GM23338 (cell line): Measurements from ENCODE around the gene VSIG8.

ENCODE experiments used
- CREB1 ChIP-seq: fragments of 250-450 bp; sonication (Bioruptor Pico); IDR thresholded peaks from 2 replicates; pipeline ENCODE4 v1.5.0; 2020; ENCODE audit warnings: low read depth, mild to moderate bottlenecking, moderate library complexity
- CTCF ChIP-seq, 2 experiments: fragments of 200-600 bp in 1 of 2; sonication (generic) in 1 of 2; conservative IDR thresholded peaks; 2 replicates each; pipeline versions ENCODE4 v1.5.1 to v1.6.1; 2016 to 2017; ENCODE audit warnings: antibody characterized with exemption in 2 of 2, low read depth in 2 of 2, mild to moderate bottlenecking in 2 of 2, moderate library complexity in 1 of 2
- ETS1 ChIP-seq: IDR thresholded peaks from 2 replicates; pipeline ENCODE4 v1.6.1; 2016; ENCODE audit warnings: antibody characterized with exemption
- EZH2 ChIP-seq: fragments of 200-600 bp; sonication (generic); IDR thresholded peaks from one replicate; pipeline ENCODE4 v1.8.0; 2017; ENCODE audit warnings: antibody characterized with exemption, mild to moderate bottlenecking, low read depth; ENCODE audit not compliant: unreplicated experiment
- JUNB ChIP-seq: IDR thresholded peaks from one replicate; pipeline ENCODE4 v1.6.1; 2016; ENCODE audit warnings: antibody characterized with exemption; ENCODE audit not compliant: unreplicated experiment
- NANOG ChIP-seq: IDR thresholded peaks from 2 replicates; pipeline ENCODE4 v1.6.1; 2016; ENCODE audit warnings: antibody characterized with exemption, borderline replicate concordance
- POLR2AphosphoS5 ChIP-seq: IDR thresholded peaks from 2 replicates; pipeline ENCODE4 v1.6.1; 2016; ENCODE audit warnings: antibody characterized with exemption, low read depth
- REST ChIP-seq: IDR thresholded peaks from one replicate; pipeline ENCODE4 v1.6.1; 2018; ENCODE audit warnings: antibody characterized with exemption; ENCODE audit not compliant: unreplicated experiment
- STAT1 ChIP-seq: IDR thresholded peaks from one replicate; pipeline ENCODE4 v1.6.1; 2016; ENCODE audit warnings: antibody characterized with exemption; ENCODE audit not compliant: unreplicated experiment

GRCh38 chr1:159864262-159864661 lies 1.8 kb upstream of the VSIG8 start:
- TF ChIP-seq EZH2 (no peak), CTCF (conservative IDR thresholded peaks at IDR 0.05; ENCODE audit: low read depth in 2 of 2) (no peak), REST (no peak), POLR2AphosphoS5 (no peak), JUNB (no peak), ETS1 (no peak), CREB1 (CRISPR knock-in tag) (no peak), STAT1 (no peak), NANOG (no peak)
